Stimulated activated CD4-positive, alpha-beta T cell treated with anti-CD3 and anti-CD28 coated beads, Interleukin-12 subunit alpha, Interleukin-12 subunit beta, amount 100 ng/mL, for 48 hours (primary cell): ENCODE results near the gene ASB1.

Experiments
- DNase-seq, 3 donors: peaks; one replicate each; pipeline ENCODE4 v3.0.0-alpha.2; 2020; ENCODE audit warnings: low read depth in 2 of 3, low spot score in 1 of 3

ASB1 gene

DNA sequence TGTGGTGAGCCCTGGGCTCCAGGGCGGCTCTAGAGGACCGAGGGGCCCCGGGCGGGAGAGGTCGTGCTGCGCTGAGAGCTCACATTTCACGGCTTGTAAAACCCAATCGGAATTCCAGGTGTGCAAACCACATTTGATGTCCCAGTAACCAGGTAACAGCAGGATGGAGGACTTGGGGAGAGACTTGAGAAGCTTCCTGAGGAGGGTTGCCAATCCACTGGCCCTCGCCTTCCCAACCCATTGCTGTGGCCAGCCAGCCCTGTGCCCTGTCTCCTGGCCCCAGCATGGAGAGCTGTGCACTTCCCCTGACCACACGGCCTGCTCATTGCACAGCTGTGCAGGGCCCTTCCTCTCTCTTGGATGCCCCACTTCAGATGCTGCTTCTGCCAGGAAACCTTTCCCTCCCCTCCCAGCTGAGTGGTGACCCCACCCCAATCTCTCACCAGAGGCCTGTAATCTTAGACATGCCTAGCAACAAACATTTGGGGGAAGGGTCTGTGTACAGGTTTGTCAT is 39.6 kb downstream of the ASB1 start:
- DNase-seq: no peak

DNA sequence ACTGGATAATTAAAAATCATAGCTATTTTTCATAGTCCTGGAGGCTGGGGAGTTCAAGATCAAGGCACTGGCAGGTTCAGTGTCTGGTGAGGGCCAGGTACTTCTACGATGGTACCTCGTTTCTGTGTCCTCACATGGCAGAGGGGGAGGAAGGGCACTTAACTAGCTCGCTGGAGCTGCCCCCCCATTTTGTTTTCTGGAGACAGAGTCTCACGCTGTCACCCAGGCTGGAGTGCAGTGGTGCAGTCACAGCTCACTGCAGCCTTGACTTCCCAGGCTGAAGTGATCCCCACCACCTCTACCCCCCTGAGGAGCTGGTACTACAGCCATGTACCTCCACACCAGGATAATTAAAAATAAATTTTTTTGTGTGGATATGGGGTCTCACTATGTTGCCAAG is 40.3 kb downstream of the ASB1 start:
- no peak for DNase-seq

DNA sequence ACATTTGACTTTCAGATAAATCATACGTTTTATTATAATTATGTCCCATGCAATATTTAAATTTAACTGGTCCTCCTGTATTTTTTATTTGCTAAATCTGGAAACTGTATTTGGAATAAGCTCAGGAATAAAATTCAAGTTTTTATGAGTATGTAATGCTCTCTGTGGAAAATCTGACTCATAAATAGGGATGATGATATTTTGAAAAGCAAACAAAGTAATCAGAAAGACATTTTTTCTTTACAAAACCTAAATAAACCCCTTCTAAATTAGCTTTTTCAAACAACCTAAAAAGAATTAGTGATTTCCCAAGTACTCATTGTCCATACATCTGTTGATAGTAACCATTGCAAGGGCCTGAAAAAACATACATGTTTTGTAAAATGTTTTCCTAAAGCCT is 41.1 kb downstream of the ASB1 start:
- DNase-seq: no peak

DNA sequence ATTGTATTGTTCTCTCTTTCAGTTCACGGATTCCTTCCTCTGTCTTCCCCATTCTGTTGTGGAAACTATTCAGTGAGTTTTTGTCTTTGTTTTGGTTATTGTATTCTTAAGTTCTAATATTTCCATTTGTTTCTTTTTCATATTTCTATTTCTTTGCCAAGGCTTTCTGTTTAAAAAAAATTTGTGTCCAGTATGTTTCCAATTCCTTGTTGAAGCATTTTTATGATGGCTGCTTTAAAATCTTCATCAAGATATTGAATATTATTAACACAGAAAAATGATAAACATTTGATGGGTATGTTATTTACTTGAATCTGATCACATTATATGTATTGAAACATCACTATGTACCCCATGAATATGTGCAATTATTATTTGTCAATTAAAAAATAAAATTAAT is 42.4 kb downstream of the ASB1 start:
- no peak for DNase-seq

DNA sequence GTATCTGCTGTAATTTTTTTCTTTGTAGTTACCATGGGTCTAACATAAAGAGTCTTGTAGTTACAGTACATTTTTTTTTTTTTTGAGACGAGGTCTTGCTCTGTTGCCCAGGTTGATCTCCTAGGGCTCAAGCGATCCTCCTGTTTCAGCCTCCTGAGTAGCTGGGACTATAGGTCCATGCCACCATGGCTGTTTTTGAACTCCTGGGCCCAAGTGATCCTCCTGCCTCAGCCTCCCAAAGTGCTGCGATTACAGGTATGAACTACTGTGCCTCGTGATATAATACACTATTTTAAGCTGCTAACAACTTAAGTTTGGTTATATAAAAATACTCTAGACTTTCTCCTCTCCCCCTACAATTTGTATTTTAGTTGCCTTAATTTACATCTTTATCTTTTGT is 46.3 kb downstream of the ASB1 start:
- DNase-seq: no peak

DNA sequence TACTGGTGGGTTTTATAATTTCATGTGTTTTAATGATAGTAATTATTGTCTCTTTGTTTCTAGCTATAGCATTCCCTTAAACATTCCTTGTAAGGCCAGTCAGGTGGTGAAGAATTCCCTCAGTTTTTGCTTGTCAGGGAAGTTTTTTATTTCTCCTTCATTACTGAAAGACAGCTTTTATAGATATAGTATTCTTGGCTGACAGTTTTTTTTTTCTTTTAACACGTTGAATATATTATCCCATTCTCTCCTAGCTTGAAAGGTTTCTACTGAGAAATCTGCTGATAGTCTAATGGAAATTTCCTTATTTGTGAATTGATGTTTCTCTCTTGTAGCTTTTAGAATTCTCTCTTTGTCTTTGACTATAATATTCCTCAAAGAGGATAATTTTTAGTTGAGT is 46.8 kb downstream of the ASB1 start:
- DNase-seq: no peak

DNA sequence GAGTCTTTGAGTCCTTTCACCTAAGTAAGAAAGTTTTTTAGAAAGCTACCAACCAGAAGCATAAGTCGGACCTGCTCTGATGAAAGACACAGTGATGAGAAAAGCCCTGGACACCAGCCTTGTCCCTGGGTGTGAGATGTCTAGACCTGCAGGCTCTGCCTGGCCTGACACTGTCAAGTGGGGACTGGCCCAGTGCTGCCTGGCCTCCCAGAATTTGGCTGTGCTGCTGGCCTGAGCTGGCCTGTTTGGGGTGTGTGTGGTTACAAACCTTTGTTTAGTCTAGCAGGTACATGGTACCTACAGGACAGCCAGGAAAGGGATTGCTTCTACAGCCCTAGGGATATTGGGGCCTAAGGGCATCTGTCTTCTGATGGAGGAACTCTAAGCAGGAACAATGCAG is 48.3 kb downstream of the ASB1 start:
- no peak for DNase-seq

DNA sequence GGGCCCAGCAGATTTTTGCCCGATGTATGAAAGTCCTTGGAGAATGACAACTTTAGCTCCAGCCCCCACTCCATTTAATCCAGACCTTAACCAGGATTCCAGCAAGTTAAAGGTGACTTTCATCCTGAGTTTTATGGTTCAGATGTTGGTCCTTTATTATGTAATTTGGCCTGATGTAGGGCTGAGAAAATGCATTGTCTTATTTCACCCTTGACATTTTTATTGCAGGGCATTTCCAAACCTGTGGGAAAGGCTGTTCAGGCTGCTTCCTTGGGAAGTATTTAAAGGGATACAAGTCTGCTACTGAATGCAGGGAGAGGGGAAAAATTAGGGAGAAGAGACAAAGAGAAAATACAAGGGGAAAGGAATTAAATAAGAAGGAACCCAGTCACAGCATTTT is 48.8 kb downstream of the ASB1 start:
- no peak for DNase-seq

DNA sequence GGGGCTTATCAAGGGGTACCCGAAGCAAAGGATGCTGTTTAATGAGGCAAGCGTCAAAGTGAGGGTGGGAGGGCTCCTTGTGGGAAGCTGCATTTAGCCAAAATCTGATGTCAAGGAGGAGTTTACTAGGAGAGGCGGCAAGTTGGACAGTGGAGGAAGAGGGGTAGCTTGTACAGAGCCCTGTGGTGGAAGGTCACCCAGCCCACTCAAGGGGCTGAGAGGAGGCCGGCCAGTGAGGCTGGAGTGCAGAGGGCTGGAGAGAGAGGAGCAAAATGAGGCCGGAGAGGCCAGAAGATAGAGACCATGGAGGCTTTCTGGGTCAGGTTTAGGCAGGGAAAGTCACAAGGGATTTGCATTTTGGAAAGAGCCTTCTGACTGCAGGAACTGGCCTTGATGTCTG is 49.5 kb downstream of the ASB1 start:
- no peak for DNase-seq

DNA sequence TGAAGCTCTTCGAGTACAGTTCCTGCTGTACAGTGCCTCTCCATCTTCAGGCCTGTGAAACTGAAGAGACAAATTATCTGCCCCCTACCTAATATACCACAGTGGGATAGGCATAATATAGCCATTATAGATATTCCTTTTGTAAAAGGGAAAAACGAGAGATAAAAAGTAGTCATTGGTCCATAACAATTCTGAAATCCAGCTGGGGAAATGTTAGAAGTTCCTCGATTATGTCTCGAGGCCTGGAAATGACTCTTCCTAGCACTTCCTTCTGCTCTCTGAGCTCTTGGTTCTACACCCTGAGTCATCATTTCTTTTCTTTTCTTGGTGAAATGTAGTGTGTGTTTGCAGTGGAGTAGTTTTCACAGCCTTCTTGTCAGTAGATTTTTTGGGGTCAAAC is 51.5 kb downstream of the ASB1 start:
- no peak for DNase-seq

DNA sequence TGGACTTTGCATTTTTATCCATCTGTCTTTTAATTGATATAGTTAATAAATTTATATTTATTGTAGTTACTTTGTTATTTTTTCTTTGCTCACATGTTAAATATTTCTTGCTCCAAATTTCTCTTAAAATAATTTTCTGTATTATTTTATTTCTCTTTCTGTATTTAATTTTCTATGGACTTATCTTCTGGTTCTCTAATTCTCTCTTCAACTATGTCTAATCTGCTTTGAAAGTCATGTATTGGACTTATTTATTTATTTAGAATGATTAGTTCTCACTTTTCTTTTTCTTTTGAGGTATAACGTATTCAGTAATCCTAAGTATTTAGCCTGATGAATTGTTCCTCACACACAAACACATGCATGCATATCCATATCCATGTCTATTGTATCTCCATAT is 53.1 kb downstream of the ASB1 start:
- DNase-seq: no peak

DNA sequence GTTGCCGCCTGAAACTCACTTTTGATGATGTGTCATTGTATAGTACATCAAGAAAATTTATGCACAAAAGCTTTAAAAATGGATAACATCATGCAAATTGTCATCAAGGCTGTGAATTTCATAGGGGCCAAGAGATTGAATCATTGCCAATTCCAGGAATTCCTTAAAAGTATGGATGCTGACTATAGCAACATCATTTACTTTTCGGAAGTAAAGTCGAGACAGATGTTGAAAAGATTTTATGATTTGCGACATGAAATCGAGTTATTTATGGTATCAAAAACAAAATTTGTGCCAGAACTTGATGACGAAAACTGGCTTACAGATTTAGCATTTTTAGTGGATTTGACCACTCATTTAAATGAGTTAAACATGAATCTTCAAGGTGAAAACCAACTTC is 56.3 kb downstream of the ASB1 start:
- DNase-seq: no peak

DNA sequence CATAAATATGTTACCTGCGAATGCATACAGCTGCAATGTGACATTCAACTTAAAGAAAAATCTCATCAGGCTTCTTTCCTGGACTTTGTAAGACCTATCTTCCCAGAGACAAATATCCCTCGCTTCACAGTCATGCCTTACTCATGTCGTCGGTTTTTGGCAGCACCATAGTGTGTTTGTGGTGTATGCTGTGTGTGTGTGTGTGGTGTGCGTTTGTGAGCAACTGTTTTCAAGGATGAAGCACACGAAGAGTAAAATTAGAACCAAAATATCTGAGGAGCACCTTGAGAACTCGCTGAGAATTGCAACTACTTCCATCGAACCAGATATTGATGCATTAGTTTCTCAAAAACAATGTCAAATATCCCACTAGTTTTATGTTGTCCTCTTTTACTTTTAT is 56.9 kb downstream of the ASB1 start:
- DNase-seq: no peak

DNA sequence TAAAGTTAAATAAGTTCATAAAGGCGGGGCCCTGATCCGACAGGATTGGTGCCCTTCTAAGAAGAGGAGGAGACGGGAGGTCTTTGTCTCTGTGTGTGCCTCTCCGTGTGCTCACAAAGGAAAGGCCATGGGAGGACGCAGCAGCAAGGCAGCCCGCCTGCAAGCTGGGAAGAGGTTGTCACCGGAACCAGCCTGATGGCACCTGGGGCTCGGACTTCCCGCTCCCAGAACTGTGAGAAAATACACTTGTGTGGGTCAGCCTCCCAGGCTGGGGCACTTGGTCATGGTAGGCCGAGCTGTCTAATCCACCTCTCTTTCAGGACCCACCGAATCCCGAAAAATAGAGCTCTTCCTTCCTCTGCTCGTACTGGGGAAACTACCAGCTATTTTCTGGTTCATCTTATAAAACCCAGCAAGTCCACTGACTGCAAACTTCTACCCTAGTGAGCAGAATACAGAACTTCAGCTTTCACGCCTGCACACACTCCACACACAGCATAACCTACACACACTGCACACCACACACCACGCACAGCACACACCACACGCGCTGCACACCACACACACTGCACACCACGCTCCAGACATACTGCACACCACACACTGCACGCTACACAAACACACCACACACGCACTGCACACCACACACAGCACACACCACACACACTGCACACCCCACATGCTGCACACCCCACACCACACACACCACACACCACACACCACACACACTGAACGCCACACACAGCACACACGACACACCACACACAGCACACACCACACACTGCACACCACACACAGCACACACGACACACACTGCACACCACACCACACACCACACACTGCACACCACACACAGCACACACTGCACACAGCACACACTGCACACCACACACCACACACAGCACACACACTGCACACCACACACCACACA is 58.1 kb downstream of the ASB1 start:
- no peak for DNase-seq

DNA sequence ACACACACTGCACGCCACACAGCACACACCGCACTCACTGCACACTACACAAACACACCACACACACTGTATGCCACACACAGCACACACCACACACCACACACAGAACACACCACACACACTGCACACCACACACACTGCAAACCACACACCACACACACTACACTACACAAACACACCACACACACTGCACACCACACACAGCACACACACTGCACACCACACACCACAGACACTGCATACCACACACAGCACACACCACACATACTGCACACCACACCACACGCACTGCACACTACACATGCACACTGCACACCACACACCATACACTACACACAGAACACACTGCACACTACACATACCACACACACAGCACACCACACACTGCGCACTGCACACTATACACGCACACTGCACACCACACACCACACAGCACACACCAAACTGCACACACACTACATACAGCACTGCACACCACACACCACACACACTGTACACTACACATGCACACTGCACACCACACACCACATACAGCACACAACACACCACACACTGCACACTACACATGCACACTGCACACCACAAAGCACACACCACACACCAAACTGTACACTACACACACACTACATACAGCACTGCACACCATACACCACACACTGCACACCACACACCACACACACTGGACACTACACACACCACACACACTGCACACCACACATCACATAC is 59.6 kb downstream of the ASB1 start:
- DNase-seq: no peak

DNA sequence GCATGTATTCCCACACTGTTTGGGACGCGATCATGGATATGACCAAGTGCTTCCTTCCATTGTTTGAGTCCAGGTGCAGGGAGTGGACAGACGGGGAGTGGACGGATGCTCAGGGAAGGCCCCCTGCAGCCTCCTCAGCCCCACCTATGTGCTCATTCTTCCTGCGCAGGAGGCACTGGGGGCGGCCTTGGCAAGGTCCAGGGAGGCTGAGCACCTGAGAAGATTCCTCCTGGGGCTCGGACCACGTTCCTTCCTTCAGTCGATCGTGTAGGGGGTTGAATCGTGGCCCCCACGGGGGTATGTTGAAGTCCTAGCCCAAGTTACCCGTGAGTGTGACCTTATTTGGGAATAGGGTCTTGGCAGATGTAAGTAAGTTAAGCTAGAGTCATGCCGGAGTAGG is 60.4 kb downstream of the ASB1 start:
- DNase-seq: no peak

DNA sequence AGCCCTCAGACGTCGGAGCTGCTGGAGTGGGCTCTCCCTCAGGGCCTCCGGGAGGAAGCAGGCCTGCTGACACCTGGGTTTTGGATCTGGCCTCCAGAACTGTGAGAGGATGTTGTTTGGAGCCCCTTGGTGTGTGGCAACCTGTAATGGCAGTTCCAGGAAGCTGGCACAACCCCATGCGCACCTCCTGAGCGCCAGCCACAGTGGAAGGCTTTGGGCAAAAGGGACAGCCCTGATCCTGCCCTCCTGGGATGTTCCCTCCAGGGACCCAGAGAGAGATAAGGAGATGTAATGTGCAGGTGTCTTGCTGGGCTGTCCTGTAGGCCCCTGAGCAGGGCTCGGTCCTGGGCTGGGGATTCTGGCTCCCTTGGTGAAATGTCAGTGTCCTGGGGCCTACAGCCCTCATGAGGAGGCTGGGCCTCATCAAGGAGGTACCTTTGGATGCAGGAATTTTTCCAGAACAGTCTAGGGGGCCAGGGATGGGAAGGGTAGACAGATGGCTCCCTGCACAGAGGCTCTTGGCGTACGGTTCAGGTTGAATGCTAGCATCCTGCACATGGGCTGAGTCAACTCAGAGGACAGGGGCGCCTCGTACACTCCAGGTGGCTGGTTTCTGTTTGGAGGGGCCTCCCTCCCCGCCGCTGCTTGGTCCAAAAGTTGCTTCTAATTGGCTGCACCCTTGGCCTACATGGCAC is 61.1 kb downstream of the ASB1 start:
- DNase-seq: no peak

DNA sequence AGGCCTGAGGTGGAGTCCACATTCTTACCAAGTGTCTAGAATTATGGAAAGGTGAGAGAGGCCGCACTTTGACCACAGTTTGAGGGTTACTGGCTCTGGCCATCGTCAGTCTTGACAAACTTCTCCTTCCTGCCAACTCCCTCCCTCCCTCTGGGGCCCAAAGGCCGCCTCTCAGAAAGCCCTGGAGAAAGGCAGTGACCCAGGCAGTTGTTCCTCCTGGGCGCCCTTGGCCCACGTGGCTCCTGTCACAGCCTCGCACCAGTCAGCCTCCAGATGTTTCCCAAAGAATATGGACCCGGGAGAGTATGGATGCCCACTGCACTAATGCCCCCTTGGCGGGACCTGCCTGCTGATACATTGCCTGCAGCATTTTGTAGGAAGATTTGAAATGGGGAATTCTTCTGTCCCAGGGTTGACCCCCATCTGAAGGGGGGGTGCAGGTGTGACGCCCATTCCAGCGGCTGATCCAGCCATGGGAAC is 61.7 kb downstream of the ASB1 start:
- DNase-seq: no peak

DNA sequence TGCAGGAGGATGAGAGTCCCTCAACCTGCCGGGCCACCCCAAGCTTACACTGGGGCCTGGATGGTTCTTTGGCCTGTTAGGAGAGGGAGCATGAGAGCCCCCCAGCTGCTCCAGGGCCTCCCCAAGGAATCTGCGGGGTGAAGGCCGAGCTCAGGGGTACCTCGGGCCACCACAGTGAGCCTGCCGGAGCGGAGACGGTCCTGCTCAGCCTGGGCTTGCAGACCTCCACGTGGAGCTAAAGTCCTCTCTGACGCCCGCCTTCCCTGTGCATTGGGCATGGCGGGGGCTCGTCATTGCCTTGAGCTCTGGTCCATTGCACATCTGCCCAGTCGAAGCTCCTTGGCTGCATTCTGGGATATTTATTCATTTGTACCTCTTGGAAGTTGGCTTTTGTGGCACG is 62.7 kb downstream of the ASB1 start:
- DNase-seq: no peak

DNA sequence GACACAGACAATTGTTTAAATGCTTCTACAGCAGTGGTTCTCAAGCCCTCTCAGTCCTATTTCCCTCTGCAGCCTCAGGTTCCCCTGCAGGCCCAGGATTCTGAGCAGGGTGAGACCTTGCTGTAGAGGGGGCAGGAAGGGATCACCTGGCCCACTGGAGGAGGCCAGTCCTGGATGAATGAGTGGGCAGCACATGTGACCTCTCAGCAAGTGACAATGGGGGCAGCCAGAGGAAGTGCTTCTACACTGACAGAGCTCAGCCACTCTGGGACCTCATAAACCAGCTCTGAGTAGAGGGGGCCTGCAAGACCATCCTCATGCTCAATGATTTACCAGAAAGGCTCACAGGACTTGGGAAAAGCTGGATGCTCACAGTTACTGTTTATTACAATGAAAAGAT is 63.2 kb downstream of the ASB1 start:
- DNase-seq: no peak

DNA sequence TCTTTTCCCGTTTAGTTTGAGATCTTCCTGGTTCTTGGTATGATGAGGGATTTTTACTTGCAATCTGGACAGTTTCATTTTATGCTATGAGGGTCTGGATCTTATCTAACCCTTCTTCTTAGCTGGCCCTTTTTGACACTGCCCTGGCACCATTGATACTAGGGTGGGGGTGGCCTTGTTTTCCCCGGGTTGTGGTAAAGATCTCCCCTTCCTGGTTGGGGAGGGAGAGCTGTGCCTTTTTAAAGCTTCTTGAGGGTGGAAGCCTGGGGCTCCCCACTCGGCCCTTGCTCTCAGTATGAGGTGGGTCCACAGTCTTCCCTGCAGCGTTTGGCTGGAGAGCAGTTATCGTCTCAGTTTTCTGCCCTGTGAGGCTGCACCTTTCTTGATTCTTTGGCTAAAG is 66.1 kb downstream of the ASB1 start:
- no peak for DNase-seq

DNA sequence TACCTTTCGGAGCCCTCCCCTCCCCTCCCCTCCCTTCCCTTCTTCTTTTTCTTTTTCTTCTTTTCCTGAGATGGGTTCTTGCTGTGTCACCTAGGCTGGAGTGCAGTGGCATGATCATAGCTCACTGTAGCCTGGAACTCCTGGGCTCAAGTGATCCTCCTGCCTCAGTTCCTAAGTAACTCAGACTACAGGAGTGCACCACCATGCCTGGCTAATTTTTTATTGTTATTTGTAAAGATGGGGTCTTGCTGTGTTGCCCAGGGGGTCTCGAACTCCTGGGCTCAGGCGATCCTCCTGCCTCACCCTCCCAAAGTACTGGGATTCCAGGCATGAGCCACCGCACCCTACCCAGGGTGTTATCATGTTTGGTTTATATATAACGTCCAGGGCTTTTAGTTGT is 66.7 kb downstream of the ASB1 start:
- no peak for DNase-seq
